ENCODE measurements around the gene ZNF536.

- TF ChIP-seq, protein P1, sequence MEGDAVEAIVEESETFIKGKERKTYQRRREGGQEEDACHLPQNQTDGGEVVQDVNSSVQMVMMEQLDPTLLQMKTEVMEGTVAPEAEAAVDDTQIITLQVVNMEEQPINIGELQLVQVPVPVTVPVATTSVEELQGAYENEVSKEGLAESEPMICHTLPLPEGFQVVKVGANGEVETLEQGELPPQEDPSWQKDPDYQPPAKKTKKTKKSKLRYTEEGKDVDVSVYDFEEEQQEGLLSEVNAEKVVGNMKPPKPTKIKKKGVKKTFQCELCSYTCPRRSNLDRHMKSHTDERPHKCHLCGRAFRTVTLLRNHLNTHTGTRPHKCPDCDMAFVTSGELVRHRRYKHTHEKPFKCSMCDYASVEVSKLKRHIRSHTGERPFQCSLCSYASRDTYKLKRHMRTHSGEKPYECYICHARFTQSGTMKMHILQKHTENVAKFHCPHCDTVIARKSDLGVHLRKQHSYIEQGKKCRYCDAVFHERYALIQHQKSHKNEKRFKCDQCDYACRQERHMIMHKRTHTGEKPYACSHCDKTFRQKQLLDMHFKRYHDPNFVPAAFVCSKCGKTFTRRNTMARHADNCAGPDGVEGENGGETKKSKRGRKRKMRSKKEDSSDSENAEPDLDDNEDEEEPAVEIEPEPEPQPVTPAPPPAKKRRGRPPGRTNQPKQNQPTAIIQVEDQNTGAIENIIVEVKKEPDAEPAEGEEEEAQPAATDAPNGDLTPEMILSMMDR (IDR thresholded peaks at IDR 0.05), result no peak
- no peak for TF ChIP-seq POLR2A (IDR thresholded peaks at IDR 0.05)
These were observed 41.9 kb upstream of the ZNF536 start for GRCh38 chr19:30330266-30330665.
